Adipocyte (in vitro differentiated cells): ENCODE results near the gene FOXK2.

Experiments used
- DNase-seq: peaks from one replicate; pipeline ENCODE4 v3.0.0-alpha.2; 2015; ENCODE audit warnings: low read depth
- H3K27me3 ChIP-seq: replicated peaks from 2 replicates; pipeline ENCODE4 v1.7.0; 2013; ENCODE audit warnings: mild to moderate bottlenecking, low read length, moderate library complexity; ENCODE audit not compliant: control insufficient read depth, insufficient read depth
- H3K36me3 ChIP-seq: 2 replicates; pipeline ENCODE4 v1.7.0; 2013; ENCODE audit warnings: low read length, mild to moderate bottlenecking, moderate library complexity; ENCODE audit not compliant: control insufficient read depth, insufficient read depth, severe bottlenecking
- H3K4me1 ChIP-seq: 2 replicates; pipeline ENCODE4 v1.7.0; 2013; ENCODE audit warnings: mild to moderate bottlenecking, low read length, moderate library complexity; ENCODE audit not compliant: control insufficient read depth, insufficient read depth
- H3K4me3 ChIP-seq: 2 replicates; pipeline ENCODE4 v1.7.0; 2013; ENCODE audit warnings: mild to moderate bottlenecking, low read length, moderate library complexity
- H3K9ac ChIP-seq: 2 replicates; pipeline ENCODE4 v1.7.0; 2013; ENCODE audit warnings: mild to moderate bottlenecking, low read length, moderate library complexity
- H3K9me3 ChIP-seq: 2 replicates; pipeline ENCODE4 v1.7.0; 2013; ENCODE audit warnings: mild to moderate bottlenecking, low read length, moderate library complexity; ENCODE audit not compliant: control insufficient read depth

The FOXK2 gene

DNA sequence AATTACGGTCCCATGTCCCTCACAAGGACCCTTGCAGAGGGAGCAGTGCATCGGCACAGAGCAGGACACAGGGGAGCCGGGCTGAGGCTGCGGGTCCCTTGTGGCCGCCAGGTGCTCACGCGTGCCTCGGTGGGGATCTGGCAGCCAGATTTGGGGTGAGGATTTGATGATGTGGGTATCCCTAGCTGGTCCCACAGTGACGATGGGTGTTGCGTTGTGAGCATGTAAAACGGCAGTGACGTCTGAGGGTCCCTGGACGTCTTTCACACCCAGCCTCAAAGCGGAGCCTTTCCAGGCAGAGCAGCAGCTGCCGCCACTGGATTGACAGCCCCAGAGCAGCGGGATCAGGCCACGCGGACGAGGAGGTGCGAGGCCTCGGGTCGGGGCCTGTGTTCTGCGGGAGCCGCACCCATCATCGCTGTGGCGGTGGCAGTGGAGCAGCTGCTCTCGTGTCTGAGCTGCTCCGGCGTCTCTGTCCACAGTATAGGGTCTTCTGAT, 74.1 kb downstream of the FOXK2 start:
- H3K36me3 ChIP-seq: peaks cover 27% of the 10 kb centered on the region
- H3K4me1 ChIP-seq: peaks cover 32% of the 10 kb centered on the region
- H3K9ac ChIP-seq: peak overlapping the region; percentile 88
- no peaks in the 10 kb centered on the region for H3K27me3 ChIP-seq
- no peak for DNase-seq
- H3K4me3 ChIP-seq: peak overlapping the region; percentile 83
- H3K9me3 ChIP-seq: no peaks in the 10 kb centered on the region

DNA sequence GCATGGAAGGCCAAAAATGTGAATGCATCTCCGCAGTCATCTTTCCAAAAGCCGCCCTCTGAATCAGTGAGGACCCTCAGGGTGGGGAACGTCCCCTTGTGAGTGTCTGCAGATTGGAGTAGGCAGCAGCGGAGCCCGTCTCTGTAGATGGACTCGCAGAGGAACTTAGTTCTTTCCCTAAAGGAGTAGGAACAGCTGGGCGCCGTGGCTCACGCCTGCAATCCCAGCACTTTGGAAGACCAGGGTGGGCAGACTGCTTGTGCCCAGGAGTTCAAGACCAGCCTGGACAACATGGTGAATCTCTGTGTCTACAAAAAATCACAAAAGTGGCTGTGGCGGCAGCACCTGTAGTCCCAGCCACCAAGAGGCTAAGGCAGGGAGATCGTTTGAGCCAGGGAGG, 75.0 kb downstream of the FOXK2 start:
- Histone ChIP-seq H3K4me3 (no peak overlapping the region), H3K9me3 (no peaks in the 10 kb centered on the region), H3K4me1 (peaks cover 28% of the 10 kb centered on the region), H3K36me3 (peaks cover 34% of the 10 kb centered on the region), H3K9ac (no peak overlapping the region), H3K27me3 (no peaks in the 10 kb centered on the region)
- no peak for DNase-seq

DNA sequence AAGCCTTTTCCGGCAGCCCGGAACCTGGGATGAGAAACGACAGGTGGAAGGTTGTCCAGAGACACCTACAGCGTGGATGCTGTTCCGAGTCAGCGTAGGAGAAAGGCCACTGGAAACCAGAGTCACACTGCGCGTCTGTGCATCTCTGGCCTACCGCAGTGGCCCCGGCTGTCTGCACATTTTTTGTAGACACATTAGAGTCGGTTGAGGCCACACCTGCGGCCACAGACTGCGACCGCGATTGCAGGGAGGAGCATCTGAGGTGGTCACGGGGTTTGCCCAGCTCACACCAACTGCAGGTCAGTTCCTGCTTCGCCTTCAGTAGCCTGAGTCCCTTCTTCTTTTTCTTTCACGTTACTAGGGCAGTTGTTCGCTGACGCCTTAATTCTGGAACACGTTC, 76.4 kb downstream of the FOXK2 start:
- H3K36me3 ChIP-seq: peaks cover 46% of the 10 kb centered on the region
- no peaks in the 10 kb centered on the region for H3K9me3 ChIP-seq
- peaks cover 28% of the 10 kb centered on the region for H3K4me1 ChIP-seq
- DNase-seq: no peak
- H3K4me3 ChIP-seq: no peak overlapping the region
- H3K27me3 ChIP-seq: no peaks in the 10 kb centered on the region
- H3K9ac ChIP-seq: no peak overlapping the region

DNA sequence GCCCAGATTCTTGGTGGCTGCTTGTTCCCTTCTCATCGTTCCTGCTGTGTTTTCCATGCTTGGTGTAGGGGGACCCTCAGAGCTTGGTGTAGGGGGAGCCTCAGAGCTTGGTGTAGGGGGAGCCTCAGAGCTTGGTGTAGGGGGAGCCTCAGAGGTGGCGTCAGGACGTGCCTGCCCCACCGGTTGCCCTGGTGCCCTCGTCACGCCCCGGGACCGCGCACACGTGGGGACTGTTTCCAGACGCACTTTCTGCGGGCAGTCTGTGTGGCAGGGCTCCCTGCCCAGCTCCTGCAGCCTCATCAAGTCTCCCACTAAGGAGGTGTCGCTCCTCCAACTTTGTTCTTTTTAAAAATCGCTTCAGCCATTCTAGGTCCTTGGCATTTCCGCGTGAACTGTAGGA, 76.8 kb downstream of the FOXK2 start:
- H3K27me3 ChIP-seq: no peaks in the 10 kb centered on the region
- no peak overlapping the region for H3K9ac ChIP-seq
- peaks cover 28% of the 10 kb centered on the region for H3K4me1 ChIP-seq
- H3K9me3 ChIP-seq: no peaks in the 10 kb centered on the region
- no peak for DNase-seq
- H3K36me3 ChIP-seq: peaks cover 50% of the 10 kb centered on the region
- H3K4me3 ChIP-seq: no peak overlapping the region

DNA sequence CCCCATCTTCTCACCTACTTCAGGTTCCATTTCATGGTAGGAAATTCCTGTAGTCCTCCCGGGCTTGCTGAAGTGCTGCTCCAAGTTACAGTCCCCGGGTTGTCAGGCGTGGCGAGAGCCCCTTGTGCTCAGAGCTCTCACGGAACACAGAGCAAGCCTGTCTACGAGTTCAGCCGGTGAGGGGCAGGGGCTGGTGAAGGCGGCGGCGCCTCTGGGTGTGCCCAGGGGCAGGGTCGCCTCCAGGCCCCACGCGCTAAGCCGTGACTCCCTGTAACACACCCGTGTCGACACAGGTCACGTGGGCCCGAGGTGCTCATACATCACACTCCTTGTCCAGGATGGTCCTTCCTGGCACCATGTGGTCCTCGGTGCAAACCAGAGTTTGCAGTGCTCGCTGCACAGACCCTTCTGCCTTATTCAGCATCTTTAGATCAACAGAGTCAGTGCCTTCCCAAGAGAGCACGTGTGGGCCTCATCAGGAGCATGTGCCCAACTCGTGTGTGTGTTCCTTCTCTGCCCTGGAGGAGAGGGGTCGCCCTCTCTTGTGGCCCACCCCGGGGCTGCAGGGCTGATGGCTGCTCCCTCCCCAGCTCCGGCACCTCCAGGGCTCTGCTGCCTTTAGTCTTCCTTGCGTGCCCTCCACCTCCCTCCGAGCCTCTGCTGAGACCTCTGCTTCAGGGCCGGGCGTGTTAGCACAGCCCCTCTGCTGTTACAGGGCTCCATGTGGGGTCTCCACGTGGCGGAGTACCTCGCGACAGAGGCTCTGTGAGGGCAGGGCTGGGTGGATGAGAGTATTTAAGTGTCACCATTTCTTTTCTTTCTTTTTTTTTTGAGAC, 77.5 kb downstream of the FOXK2 start:
- Histone ChIP-seq H3K27me3 (no peaks in the 10 kb centered on the region), H3K9ac (no peak overlapping the region), H3K36me3 (peaks cover 58% of the 10 kb centered on the region), H3K4me1 (peaks cover 22% of the 10 kb centered on the region), H3K9me3 (no peaks in the 10 kb centered on the region), H3K4me3 (no peak overlapping the region)
- no peak for DNase-seq

DNA sequence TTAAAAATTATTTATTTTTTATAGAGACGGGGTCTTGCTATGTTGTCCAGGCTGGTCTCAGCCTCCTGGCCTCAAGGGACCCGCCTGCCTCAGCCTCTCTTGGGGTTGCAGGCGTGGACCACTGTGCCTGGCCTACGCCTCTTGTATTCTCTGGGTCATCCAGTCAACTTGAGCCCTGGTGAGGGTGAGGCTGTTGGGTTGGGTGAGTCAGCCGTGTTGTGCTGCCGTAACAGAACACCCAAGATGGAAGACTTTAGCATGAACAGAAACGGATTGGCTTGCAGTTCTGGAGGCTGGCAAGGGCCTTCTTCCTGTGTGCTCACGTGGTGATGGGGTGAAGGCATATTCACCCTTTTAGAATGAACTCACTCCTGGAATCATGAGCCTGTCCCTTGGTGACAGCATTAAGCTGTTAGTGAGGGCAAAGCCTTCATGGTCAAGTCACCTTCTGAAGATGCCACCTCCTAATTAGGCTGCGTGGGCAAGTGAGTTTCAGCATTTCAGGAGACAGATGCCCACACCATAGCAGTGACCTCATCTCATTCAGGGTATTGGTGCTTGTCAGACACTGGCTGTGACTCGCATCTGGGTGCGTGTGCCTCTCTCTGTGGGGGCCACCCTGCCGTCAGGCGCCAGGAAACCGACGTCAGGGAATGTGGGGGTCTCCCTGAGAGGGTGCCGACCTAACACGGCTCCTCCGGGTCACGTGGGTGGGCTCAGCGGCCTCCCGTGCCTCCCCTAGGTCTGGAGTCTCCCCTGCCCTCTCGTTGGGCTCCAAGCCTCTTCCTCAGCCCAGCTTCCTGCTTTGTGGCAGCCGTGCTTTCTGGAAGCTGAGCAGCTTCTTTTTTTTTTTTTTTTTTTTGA, 79.0 kb downstream of the FOXK2 start:
- no peak for DNase-seq
- no peaks in the 10 kb centered on the region for H3K9me3 ChIP-seq
- H3K9ac ChIP-seq: no peak overlapping the region
- H3K4me3 ChIP-seq: no peak overlapping the region
- H3K27me3 ChIP-seq: no peaks in the 10 kb centered on the region
- peaks cover 11% of the 10 kb centered on the region for H3K4me1 ChIP-seq
- peaks cover 72% of the 10 kb centered on the region for H3K36me3 ChIP-seq

DNA sequence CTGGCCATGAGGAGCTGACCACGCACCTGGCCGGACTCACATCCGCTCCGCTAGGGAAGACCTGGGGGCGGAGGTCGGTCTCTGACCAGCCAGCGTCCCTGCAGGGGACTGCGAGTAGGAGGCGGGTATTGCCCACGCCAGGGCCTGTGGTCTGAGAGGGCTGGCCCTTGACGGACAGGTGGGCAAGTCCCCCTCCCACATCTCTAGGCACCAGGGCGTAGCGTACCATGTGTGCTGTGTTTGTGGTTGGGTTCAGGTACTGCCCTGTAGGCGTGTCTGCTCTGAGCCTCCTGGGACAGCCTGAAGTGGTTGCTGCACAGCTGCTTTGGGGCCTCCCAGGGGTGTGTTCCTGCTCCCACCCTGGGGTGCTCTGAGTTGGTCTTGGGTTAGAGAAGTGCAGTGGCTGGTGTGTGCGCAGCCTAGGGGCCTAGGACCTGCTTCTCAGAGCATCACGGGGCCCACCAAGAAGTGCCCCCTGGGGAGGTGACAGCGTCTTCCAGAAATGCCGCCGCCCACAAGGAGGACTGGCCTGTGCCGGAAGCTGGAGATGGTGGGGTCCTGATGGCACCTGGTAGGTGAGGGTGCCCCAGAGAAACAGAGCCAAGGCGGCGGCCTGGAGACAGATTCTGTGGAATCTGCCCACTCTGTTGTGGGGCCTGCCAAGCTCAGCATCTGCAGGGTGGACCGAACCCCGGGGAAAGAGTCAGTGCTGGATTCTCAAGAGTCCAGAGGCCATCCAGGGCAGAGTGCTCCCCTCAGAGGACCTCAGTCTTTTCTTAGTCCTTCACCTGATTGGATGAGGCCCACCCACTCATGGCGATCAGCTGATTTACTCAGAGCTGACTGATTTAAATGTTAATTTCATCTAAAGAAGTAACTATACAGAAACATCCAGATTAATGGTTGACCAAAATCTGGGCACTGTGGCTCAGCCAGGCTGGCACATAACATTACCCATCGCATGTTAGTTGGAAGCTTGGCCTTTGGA, 80.4 kb downstream of the FOXK2 start:
- Histone ChIP-seq H3K9me3 (no peaks in the 10 kb centered on the region), H3K9ac (no peak overlapping the region), H3K27me3 (no peaks in the 10 kb centered on the region), H3K4me3 (no peak overlapping the region), H3K4me1 (peaks cover 13% of the 10 kb centered on the region), H3K36me3 (peaks cover 80% of the 10 kb centered on the region)
- no peak for DNase-seq

DNA sequence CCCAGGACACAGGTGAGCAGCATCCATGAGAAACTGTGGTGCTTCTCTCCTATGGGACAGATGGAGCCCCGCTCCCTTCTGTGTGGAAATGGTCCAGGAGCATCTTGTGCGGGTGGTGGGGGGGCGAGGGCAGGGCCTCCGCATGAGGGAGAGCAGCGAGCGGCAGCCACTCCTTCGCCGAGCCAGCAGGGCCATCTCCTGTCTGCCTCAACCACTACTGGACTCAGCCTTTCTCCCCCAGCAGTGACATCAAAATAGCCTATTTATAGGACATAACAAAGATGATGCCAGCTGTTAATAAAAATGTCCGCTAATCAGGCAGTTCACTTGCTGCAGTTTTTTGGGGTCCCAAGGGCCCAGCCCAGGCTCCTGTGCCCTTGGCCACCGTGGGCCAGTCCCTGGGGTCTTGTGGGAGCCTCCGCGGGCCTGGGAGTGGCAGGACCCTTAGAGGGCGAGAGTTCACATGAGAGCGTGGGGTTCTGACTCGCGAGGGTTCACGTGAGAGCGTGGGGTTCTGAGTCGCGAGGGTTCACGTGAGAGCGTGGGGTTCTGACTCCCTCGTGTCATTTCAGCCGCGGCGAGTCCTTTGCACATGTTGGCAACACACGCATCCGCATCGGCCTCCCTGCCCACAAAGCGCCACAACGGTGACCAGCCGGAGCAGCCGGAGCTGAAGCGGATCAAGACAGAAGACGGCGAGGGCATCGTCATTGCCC, 81.4 kb downstream of the FOXK2 start:
- no peak for DNase-seq
- H3K4me1 ChIP-seq: peaks cover 21% of the 10 kb centered on the region
- no peak overlapping the region for H3K4me3 ChIP-seq
- H3K9me3 ChIP-seq: no peaks in the 10 kb centered on the region
- no peaks in the 10 kb centered on the region for H3K27me3 ChIP-seq
- peaks cover 71% of the 10 kb centered on the region for H3K36me3 ChIP-seq
- H3K9ac ChIP-seq: no peak overlapping the region

DNA sequence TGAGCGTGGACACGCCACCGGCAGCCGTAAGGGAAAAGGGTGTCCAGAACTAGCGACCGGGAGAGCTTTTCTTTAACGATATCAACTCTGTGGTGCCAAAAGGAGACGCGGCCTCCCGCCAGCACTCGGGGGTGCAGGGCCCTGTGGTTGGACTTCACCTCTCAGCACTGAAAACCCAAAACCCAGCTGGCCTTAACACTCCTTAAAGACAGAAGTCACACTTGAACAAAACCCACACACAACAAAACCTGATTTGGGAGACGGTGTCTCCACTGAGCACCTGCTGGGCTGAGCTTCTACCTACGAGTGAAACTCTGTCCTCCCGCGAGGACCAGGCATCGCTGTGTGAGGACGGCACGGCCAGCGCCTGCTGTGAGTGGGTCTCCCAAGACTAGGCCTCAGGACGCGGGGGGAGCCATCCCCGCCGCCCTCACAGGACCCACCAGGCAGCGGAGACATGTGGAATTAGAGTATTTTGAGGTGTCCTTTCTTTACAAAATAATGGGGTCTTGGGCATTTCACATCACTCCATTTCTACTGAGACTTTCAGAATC, 82.0 kb downstream of the FOXK2 start:
- Histone ChIP-seq H3K9me3 (no peaks in the 10 kb centered on the region), H3K4me1 (peaks cover 26% of the 10 kb centered on the region), H3K27me3 (no peaks in the 10 kb centered on the region), H3K4me3 (no peak overlapping the region), H3K36me3 (peaks cover 68% of the 10 kb centered on the region), H3K9ac (no peak overlapping the region)
- DNase-seq: no peak

DNA sequence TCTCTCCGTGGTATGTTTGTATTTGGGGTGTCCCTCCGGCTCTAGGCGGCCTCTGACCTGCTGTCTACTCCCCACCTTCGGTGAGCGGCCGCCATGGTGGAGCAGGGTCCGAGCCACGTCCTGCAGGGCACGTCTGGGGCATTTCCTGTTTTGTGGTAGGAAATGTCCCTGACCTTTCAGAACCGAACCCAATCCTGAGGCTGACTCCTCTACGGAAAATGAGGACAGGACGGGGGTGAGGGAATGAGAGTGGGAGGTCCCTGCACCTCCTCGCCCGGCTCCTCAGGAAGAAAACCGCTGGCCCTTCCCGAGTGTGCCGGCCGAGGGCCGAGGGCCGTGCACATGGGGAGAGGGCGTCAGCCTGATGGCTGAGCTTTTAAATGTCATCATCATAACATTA, 83.0 kb downstream of the FOXK2 start:
- H3K9me3 ChIP-seq: no peaks in the 10 kb centered on the region
- H3K27me3 ChIP-seq: no peaks in the 10 kb centered on the region
- peaks cover 26% of the 10 kb centered on the region for H3K4me1 ChIP-seq
- H3K36me3 ChIP-seq: peaks cover 59% of the 10 kb centered on the region
- H3K9ac ChIP-seq: no peak overlapping the region
- no peak for DNase-seq
- H3K4me3 ChIP-seq: no peak overlapping the region
